HG02938 (cell line): Measurements from ENCODE around the gene CHST8.
"Not testable (repeated sequence)": the region's sequence is repeated elsewhere in the genome, so short reads cannot be mapped to it uniquely, and the experiment has no call there.

ENCODE experiments used
- ATAC-seq: cut with Tn5 transposase; IDR thresholded peaks from one replicate; pipeline ENCODE4 v1.9.1; 2021; ENCODE audit warnings: mild to moderate bottlenecking, moderate library complexity; ENCODE audit not compliant: unreplicated experiment

CHST8 gene

GRCh38 chr19:33805313-33805712 is 183.6 kb downstream of the CHST8 start:
- no peak for ATAC-seq

GRCh38 chr19:33805840-33806433 is 184.2 kb downstream of the CHST8 start:
- no peak for ATAC-seq

GRCh38 chr19:33806434-33806881 is 184.7 kb downstream of the CHST8 start:
- ATAC-seq, result no peak

GRCh38 chr19:33808399-33808798 is 186.6 kb downstream of the CHST8 start:
- ATAC-seq, result no peak

GRCh38 chr19:33809960-33810359 is 188.2 kb downstream of the CHST8 start:
- no peak for ATAC-seq

- no peak for ATAC-seq
These were observed 189.1 kb downstream of the CHST8 start for GRCh38 chr19:33810821-33811220.

GRCh38 chr19:33811246-33811645 is 189.5 kb downstream of the CHST8 start:
- no peak for ATAC-seq

- no peak for ATAC-seq
These were observed 190.1 kb downstream of the CHST8 start for GRCh38 chr19:33811736-33812387.

GRCh38 chr19:33812388-33813330 is 190.9 kb downstream of the CHST8 start:
- no peak for ATAC-seq

- ATAC-seq, result no peak
These were observed 191.8 kb downstream of the CHST8 start for GRCh38 chr19:33813391-33814101.

GRCh38 chr19:33814181-33815165 is 192.7 kb downstream of the CHST8 start:
- ATAC-seq, result no peak

GRCh38 chr19:33815380-33816340 is 193.9 kb downstream of the CHST8 start:
- ATAC-seq, result no peak

GRCh38 chr19:33818411-33818810 is 196.7 kb downstream of the CHST8 start:
- no peak for ATAC-seq

GRCh38 chr19:33819078-33819477 is 197.3 kb downstream of the CHST8 start:
- not testable (repeated sequence) for ATAC-seq

- ATAC-seq, result no peak
These were observed 197.7 kb downstream of the CHST8 start for GRCh38 chr19:33819506-33819879.

GRCh38 chr19:33819880-33820781 is 198.4 kb downstream of the CHST8 start:
- ATAC-seq, result no peak

GRCh38 chr19:33821871-33822270 is 200.1 kb downstream of the CHST8 start:
- ATAC-seq, result no peak
